LHCN-M2 (cell line): ENCODE results near the gene KEAP1. TPM values are rescaled to one million over a fixed set of nuclear protein-coding genes. Genes with fewer than 3 reads are reported as not detected.
"Not testable (repeated sequence)": the region's sequence is repeated elsewhere in the genome, so short reads cannot be mapped to it uniquely, and the experiment has no call there.

Source experiments
- DNase-seq: peaks from one replicate; pipeline ENCODE4 v3.0.0-alpha.2; 2012; ENCODE audit warnings: low read depth
- total RNA-seq: library from RNA; depleted of rRNA; stranded (reverse); fragments of >200 nt; gene quantifications from 2 replicates; pipeline ENCODE4 v1.2.3, GENCODE V29; 2014

The KEAP1 gene
- total RNA-seq, 1 experiment from 2014 or later: 84.6 TPM

- DNase-seq: no peak
Measured at GRCh38 chr19:10499550-10500246, 3.5 kb downstream of the KEAP1 start.

GRCh38 chr19:10497371-10497770 lies 5.8 kb downstream of the KEAP1 start:
- DNase-seq: no peak

GRCh38 chr19:10491472-10492047 lies 11.6 kb downstream of the KEAP1 start:
- DNase-seq: no peak

DNA sequence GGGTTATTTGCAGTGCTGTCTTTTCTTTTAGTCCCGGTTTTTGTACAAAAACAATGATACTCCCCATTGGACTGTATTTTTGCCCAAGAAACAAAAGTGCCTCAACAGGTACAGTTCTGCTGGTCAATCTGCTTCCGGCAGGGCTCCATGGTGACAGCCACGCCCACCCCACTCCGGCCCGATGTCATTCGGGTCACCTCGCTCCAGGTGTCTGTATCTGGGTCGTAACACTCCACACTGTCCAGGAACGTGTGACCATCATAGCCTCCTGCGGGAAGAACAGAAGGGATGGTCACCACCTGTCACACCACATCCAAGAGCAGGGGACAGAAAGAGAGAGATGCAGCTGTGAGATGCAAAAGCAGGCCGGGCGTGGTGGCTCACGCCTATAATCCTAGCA lies 16.6 kb downstream of the KEAP1 start:
- DNase-seq: no peak

DNA sequence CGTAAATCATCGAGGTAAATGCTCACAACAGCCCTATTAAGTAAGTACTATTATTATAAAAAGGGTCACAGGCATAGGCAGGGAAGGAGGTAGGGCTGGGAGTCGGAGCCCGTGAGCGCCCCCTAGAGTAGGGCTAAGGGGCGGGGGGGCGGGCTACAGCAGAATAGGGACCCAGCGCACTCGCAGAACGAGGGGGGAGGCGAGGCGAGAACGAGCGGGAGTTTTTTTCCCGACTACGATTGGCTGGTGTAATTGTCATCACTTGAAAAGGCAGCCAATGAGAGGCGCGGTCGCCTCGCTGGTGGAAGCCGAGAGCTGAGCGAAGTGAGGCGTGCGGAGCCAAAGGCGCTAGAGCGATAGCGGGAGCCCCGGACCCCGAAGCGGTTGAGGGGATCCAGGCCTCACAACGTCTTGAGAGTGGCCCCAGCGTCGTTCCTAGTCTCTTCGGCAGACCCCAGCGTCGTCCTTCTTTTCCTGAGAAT lies 24.2 kb downstream of the KEAP1 start:
- peak; percentile 73 for DNase-seq

GRCh38 chr19:10478476-10478875 lies 24.7 kb downstream of the KEAP1 start:
- DNase-seq: no peak

- DNase-seq: no peak
Measured at GRCh38 chr19:10474962-10475451, 28.1 kb downstream of the KEAP1 start.

DNA sequence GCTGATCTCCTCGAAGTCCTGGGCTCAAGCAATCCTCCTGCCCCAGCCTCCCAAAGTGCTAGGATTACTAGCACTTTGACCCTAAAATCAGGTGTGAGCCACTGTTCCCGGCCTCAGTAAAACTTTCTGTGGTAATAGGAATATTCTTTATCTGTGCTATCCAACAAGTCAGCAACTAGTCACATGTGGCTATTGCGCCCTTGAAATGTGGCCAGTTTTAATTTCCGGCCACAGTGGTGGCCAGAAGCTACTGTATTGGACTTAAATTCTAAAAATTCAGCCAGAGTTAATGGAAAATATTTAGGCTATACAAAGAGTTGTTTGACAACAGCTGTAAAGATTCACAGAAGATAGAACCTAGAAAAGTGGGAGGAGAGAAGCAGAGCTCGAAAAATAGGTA lies 30.0 kb downstream of the KEAP1 start:
- no peak for DNase-seq

DNA sequence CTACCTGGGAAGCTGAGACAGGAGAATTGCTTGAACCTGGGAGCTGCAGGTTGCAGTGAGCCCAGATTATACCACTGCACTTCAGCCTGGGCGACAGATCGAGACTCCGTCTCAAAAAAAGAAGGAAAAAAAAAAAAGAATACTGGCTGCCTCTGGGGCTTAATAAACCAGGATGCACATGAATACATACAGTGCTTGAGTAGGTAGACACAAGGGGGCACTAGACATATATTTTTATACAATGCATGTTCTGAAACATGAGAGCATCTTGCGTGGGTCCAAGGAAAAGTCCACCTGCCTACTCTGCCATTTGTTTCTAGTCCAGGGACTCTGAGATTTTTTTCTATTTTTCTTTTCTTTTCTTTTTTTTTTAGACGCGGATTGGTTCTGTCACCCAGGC lies 31.2 kb downstream of the KEAP1 start:
- peak; percentile 51 for DNase-seq

DNA sequence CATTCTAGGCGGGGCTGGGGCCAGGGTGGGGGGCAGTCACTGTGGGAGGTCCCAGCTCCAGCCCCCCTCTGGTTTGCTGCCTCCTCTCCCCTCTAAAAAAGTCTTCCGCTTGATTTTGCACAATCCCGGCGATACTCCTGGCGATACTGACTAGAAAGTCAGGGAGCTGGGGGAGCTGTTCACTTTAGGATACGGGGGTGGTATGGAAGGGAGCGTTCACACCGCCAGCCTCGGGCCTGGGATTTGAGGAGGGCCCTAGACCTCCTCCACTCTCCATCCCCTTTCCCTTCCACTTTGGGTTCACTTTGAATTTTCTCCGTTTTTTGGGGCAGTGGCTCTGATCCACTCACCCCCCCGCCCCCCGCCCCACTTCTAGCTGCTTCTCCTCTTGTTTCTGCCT lies 35.0 kb downstream of the KEAP1 start:
- DNase-seq: no peak

DNA sequence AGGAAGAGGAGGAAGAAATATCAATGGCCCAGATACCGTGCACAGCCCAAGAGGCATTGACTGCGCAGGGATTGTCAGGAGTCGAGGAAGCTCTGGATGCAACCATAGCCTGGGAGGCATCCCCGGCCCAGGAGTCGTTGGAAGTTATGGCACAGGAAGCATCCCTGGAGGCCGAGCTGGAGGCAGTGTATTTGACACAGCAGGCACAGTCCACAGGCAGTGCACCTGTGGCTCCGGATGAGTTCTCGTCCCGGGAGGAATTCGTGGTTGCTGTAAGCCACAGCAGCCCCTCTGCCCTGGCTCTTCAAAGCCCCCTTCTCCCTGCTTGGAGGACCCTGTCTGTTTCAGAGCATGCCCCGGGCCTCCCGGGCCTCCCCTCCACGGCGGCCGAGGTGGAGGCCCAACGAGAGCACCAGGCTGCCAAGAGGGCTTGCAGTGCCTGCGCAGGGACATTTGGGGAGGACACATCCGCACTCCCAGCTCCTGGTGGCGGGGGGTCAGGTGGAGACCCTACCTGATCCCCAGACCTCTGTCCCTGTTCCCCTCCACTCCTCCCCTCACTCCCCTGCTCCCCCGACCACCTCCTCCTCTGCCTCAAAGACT lies 36.0 kb downstream of the KEAP1 start:
- no peak for DNase-seq

GRCh38 chr19:10464456-10464855 lies 38.7 kb downstream of the KEAP1 start:
- DNase-seq: no peak

DNA sequence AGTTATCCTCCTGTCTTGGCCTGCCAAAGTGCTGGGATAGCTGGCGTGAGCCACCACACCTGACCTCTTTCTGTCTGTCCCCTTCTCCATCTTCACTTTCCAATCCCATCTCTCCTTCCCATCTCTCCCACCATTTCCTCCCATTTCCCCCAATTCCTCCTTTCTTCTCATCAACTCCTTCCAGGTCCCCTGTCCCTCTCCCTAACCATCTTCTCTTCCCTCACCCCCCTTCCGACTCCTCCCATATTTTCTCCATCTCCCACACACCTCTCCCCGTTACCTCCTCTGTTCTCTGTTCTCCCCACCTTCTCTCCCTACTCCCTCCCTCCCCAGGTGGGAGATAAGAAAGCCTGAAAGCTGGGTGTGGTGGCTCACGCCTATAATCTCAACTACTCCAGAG lies 40.6 kb downstream of the KEAP1 start:
- no peak for DNase-seq

GRCh38 chr19:10462042-10462441 lies 41.1 kb downstream of the KEAP1 start:
- not testable (repeated sequence) for DNase-seq

GRCh38 chr19:10461047-10461949 lies 41.9 kb downstream of the KEAP1 start:
- peak; percentile 89 for DNase-seq

GRCh38 chr19:10460714-10461046 lies 42.5 kb downstream of the KEAP1 start:
- no peak for DNase-seq

DNA sequence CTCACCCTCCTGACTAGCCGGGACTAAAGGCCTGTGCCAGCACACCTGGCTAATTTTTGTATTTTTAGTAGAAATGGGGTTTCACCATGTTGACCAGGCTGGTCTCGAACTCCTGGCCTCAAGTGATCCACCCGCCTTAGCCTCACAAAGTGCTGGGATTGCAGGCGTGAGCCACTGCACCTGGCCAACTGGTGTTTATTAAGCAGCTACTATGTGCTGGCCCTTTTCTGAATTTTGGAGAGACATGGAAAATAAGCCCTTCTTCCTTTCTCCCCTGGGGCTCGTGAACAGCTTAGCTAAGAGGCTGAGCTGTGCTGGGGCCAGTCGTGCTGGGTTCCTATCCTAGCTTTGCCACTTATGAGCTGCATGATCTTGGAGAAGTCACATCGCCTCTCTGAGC lies 44.4 kb downstream of the KEAP1 start:
- not testable (repeated sequence) for DNase-seq

DNA sequence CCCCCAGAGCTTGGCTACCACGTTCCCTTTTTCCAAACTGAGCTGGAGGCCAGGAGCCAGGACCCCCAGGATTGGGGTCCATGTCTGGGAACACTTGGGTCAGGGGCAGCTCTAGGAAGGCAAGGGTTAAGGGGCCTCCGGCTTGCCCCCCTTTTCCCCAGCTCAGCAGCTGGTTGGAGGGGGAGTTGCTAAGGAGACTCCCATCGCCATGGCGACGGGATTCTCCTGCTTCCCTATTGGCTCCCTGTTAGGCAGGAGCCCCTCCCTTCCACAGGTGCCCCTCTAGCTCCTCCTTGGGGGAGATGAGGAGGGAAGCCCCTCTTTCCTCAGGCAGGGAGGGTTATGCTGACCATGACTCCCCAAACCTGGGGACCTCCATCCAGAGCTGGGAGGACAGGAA lies 48.9 kb downstream of the KEAP1 start:
- DNase-seq: peak; percentile 40

GRCh38 chr19:10453852-10454251 lies 49.3 kb downstream of the KEAP1 start:
- no peak for DNase-seq

- DNase-seq: no peak
Measured at GRCh38 chr19:10452726-10453618, 50.2 kb downstream of the KEAP1 start.
